T-helper 2 cell treated with Interferon-gamma antibody and Interleukin-4, amounts not matched to agents 5 μg/mL and 100 μg/mL, for 36 hours (primary cell): ENCODE results near the gene SNX7.

ENCODE experiments used
- DNase-seq: peaks from one replicate; pipeline ENCODE4 v3.0.0; 2021; ENCODE audit warnings: low spot score
- H3K27ac Mint-ChIP-seq: one replicate; pipeline ENCODE4 v1.8.0; 2021; ENCODE audit warnings: mild to moderate bottlenecking, mixed read lengths
- H3K27me3 Mint-ChIP-seq: one replicate; pipeline ENCODE4 v1.8.0; 2021; ENCODE audit warnings: low read depth, mixed read lengths
- H3K36me3 Mint-ChIP-seq: one replicate; pipeline ENCODE4 v1.8.0; 2021; ENCODE audit warnings: low read depth, mixed read lengths
- H3K4me1 Mint-ChIP-seq: one replicate; pipeline ENCODE4 v1.8.0; 2021; ENCODE audit warnings: low read depth, mixed read lengths
- H3K4me3 Mint-ChIP-seq: one replicate; pipeline ENCODE4 v1.8.0; 2022; ENCODE audit warnings: mild to moderate bottlenecking, moderate library complexity, mixed read lengths
- H3K9me3 Mint-ChIP-seq: one replicate; pipeline ENCODE4 v1.8.0; 2021; ENCODE audit warnings: mixed read lengths

Gene SNX7

DNA sequence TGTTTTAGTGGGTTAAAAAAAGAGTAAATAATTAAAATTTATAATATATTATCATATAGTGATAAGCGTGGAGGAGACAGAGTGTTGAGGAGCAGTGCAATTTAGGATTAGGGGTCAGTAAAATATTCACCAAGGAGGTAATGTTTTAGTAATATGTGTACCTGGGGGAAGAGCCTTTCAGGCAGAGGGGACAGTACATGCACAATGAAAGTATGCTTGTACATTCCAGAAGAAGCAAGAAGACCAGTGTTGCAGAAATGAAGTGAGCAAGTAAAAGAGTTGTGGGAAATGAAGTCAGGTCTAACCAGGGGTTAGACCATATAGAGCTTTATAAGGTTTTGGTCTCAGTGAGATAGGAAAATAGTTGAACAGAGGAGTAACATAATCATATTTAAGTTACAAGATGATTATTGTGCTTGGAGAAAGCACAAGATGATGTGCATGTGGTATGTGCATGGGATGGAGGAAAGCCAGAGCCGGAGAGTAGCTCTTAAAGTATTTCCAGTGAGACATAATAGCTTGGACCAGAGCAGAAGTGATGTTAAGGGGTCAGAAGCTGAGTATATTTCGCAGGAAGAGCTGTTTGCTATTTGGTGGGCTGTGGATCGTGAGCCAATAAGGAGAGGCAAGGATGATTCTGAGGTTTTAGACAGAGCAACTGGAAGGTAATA is 44.8 kb downstream of the SNX7 start:
- no peaks in the 10 kb centered on the region for H3K36me3 Mint-ChIP-seq
- H3K27me3 Mint-ChIP-seq = no peaks in the 10 kb centered on the region
- no peak overlapping the region for H3K27ac Mint-ChIP-seq
- no peak overlapping the region for H3K4me3 Mint-ChIP-seq
- H3K4me1 Mint-ChIP-seq = no peaks in the 10 kb centered on the region
- H3K9me3 Mint-ChIP-seq = no peaks in the 10 kb centered on the region
- no peak for DNase-seq

DNA sequence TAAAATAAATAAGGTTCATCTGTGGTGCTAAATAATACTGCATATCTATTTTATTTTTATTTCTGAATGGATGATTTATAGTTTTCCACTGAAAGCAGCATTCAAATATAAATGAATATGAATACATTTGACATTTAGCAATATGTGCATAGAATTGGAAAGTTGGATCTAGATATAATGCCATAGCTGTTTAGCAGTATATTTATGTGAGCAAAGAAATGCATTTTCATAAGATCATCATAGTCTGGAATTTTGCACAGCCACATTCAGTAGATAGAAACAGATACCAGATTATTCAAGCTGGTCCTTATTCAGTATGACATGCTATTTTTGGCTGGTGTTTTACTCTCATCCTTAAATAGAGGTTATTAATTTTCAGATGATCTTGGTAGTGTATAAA is 46.0 kb downstream of the SNX7 start:
- Mint-ChIP-seq H3K27me3 (no peaks in the 10 kb centered on the region), H3K4me3 (no peak overlapping the region), H3K9me3 (no peaks in the 10 kb centered on the region), H3K36me3 (no peaks in the 10 kb centered on the region), H3K27ac (no peak overlapping the region), H3K4me1 (no peaks in the 10 kb centered on the region)
- DNase-seq = no peak

DNA sequence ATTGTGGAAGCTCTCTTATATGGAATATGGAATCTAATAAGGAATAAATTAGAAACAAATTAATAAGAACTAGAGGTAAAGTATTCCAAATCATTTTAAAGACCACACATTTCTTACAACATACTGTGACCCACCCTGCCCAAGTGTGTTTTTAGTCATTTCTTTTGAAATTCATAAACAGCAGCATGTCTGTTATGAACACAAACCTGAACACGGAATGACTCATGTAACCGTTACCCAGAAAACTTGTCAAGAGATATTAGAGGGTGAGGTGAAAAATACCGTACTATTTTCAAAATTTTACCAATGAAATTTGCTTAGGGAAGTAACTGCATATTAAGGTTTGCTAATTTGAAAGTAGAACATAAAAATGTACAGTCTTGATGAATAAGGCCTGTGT is 48.4 kb downstream of the SNX7 start:
- H3K36me3 Mint-ChIP-seq = no peaks in the 10 kb centered on the region

DNA sequence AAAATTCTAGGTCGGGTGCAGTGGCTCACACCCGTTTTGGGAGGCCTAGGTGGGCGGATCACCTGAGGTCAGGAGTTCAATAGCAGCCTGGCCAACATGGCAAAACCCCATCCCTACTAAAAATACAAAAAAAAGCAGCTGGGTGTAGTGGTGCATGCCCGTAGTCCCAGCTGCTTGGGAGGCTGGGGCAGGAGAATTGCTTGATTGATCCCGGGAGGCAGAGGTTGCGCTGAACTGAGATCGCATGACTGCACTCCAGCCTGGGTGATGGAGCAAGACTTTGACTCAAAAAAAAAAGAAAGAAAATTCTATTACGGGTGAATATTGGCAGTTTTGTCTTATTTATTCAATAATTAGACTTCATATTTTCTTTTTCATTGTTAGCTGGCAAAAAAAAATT is 62.1 kb downstream of the SNX7 start:
- Mint-ChIP-seq H3K4me3 (no peak overlapping the region), H3K27ac (no peak overlapping the region), H3K4me1 (no peaks in the 10 kb centered on the region), H3K27me3 (no peaks in the 10 kb centered on the region), H3K9me3 (no peaks in the 10 kb centered on the region), H3K36me3 (no peaks in the 10 kb centered on the region)
- no peak for DNase-seq

More for the DNA sequence above, 48.4 kb downstream of the SNX7 start:
- Mint-ChIP-seq H3K9me3 (no peaks in the 10 kb centered on the region), H3K4me3 (no peak overlapping the region), H3K27me3 (no peaks in the 10 kb centered on the region), H3K4me1 (no peaks in the 10 kb centered on the region), H3K27ac (no peak overlapping the region)
- DNase-seq = no peak

DNA sequence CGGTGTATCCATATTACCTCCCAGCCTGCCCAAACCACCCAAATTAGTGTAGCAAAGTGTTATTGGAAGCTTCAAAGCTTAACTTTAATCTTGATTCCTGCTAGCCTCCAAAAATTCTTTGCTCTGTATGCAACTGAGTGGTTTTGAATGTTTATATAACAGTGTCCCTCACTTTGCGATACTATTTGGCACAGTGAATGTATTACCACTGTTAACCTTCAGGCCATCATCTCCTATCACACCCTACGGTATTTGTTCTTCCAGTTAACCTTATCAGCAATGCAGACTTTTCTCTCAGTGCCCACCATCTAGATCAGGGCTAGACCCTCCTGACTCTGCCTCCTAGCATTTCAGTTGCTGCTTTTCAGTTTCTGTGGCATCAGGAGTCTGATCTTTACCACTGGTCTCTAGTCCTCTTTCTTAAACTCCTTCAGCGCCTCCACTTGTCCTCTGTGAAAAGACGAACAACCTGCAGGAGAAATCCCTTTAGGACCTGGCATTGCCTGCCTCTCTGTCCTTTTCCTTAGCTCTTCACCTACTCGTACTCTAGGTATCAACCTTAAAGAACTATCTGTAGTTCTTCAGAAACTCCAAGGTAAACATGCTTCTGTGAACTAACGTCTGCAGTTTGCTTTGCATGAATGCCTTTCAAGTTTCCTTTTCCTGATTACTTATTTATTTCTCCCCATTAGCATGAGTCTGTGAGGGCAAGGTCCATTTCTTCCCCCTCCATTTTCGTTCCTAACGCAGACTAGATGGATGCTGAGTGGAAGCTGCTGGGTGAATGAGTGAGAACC is 71.7 kb downstream of the SNX7 start:
- DNase-seq = no peak
- Mint-ChIP-seq H3K4me1 (no peaks in the 10 kb centered on the region), H3K27ac (no peak overlapping the region), H3K9me3 (no peaks in the 10 kb centered on the region), H3K27me3 (no peaks in the 10 kb centered on the region), H3K36me3 (no peaks in the 10 kb centered on the region), H3K4me3 (no peak overlapping the region)

DNA sequence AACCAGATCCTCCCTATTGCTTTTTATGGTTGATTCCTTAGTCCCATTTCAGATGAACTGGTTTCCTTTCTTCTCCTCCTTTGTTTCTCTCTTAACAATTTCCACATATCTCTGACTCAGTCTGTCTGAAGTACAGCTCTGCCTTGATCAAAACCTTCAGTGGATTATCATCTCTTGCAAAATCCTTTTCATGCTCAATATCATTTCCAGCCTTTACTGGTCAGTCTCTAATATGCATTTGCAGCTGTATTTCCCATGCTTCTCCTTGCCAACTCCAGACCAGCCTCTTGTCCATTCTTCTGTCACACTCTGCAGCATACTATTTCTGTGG is 72.2 kb downstream of the SNX7 start:
- Mint-ChIP-seq H3K27me3 (no peaks in the 10 kb centered on the region), H3K4me3 (no peak overlapping the region), H3K36me3 (no peaks in the 10 kb centered on the region), H3K27ac (no peak overlapping the region), H3K9me3 (no peaks in the 10 kb centered on the region), H3K4me1 (no peaks in the 10 kb centered on the region)
- no peak for DNase-seq

DNA sequence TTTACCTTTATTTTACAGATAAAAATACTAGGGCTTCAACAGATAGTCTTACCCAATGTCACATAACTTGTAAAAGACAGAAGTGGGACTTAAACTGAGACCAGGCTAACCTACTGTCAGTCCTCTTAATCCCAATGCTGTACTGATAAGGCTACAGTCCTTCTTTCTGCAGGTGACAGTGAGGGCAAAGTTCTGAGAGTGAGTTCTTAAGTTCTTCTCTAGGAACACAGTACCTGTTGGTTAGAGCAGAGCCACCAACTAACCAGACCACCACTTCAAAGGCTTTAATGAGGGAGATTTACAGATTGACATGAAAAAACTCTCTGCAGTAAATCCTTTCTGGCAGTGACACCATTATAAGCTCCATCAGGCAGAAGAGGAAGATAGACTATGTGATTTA is 74.2 kb downstream of the SNX7 start:
- Mint-ChIP-seq H3K36me3 (no peaks in the 10 kb centered on the region), H3K4me3 (no peak overlapping the region), H3K27me3 (peaks cover 2% of the 10 kb centered on the region), H3K9me3 (no peaks in the 10 kb centered on the region), H3K27ac (no peak overlapping the region), H3K4me1 (no peaks in the 10 kb centered on the region)
- no peak for DNase-seq

DNA sequence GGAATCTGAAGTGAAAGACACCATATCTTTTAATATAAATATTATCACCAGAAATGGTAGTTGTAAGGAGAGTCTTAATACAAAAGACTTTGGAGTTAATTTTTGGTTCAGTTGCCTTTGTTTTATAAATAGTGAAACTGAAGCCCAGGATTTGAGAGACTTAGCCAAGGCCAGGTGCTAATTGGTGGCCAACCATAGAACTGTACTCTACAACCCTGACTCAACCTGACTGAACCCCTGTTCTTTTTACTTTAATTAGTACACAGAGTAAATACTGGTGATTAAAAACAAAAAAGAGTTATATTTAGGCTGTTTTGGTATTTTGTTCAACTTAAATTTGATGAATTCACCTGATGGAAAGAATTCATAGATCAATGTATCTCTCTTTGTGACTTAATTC is 76.3 kb downstream of the SNX7 start:
- Mint-ChIP-seq H3K4me1 (no peaks in the 10 kb centered on the region), H3K4me3 (no peak overlapping the region), H3K27ac (no peak overlapping the region), H3K9me3 (no peaks in the 10 kb centered on the region), H3K27me3 (peaks cover 2% of the 10 kb centered on the region), H3K36me3 (no peaks in the 10 kb centered on the region)
- no peak for DNase-seq

DNA sequence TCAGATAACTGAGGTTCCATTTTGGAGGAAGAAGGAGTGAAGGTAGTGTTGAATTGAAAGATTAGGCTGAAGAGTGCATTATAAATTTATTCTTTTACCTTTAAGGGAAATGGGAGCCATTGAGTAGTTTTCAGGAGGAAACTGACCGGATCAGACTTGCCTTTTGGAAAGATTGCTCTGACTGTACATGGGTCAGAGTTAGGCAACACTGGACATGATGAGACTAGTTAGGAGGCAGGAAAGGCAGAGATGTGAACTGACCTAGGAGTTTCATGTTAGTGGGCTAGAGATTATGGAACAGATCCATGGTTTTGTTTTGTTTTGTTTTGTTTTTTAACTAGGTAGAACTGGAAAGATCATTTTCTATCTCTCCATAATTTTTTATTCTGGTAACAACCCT is 78.2 kb downstream of the SNX7 start:
- no peaks in the 10 kb centered on the region for H3K9me3 Mint-ChIP-seq
- no peak overlapping the region for H3K4me3 Mint-ChIP-seq
- peaks cover 2% of the 10 kb centered on the region for H3K27me3 Mint-ChIP-seq
- H3K36me3 Mint-ChIP-seq = no peaks in the 10 kb centered on the region
- H3K4me1 Mint-ChIP-seq = no peaks in the 10 kb centered on the region
- no peak for DNase-seq
- H3K27ac Mint-ChIP-seq = no peak overlapping the region

DNA sequence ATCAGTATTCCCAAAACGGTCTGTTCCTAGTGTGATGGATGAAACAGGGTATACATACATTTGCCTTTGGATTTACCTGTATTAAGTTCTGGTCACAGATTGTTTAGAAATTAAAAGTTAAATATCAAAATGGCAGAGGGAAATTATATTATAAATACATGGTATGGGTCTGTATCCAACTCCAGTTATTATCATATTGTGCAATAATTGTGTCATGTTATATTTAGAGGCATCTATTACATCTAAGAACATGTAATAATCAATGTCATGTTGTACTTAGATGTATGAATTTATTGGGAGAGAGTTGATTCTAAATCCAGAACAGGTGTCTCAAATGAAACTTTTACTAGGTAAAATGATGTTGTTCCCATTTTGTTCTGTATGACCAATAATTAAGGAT is 79.6 kb downstream of the SNX7 start:
- H3K4me1 Mint-ChIP-seq = no peaks in the 10 kb centered on the region
- H3K36me3 Mint-ChIP-seq = no peaks in the 10 kb centered on the region
- no peak for DNase-seq
- H3K4me3 Mint-ChIP-seq = no peak overlapping the region
- no peak overlapping the region for H3K27ac Mint-ChIP-seq
- H3K9me3 Mint-ChIP-seq = no peaks in the 10 kb centered on the region
- H3K27me3 Mint-ChIP-seq = peaks cover 2% of the 10 kb centered on the region

DNA sequence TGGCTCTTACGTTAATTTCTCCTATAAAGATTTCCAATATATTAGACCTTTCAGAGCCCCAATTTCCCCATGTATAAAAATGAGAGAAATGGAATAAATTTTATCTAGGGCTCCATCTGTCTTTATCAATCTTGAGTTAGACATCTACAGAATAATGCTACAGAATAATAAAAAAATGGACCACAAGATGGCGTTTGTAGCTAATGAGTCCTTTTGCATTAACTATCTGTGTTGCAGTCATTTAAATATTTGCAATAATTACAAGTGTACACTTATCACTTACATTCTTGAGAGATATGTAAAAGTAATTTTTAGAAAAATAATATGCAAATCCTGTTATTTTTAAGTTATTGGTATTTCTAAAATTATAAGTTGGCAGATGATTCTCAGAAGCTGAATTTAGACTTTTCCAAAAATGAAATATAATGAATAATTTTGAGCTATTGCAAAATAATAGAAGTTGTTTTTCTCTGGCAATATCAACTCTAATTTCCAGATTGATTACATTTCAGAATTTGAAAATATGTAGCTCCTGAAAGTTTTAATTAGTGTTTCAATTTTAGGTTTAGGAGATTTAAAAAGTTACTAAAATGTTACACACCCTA is 87.7 kb downstream of the SNX7 start:
- no peak overlapping the region for H3K4me3 Mint-ChIP-seq
- H3K9me3 Mint-ChIP-seq = no peaks in the 10 kb centered on the region
- no peaks in the 10 kb centered on the region for H3K36me3 Mint-ChIP-seq
- H3K27ac Mint-ChIP-seq = no peak overlapping the region
- no peak for DNase-seq
- no peaks in the 10 kb centered on the region for H3K4me1 Mint-ChIP-seq
- peaks cover 7% of the 10 kb centered on the region for H3K27me3 Mint-ChIP-seq

DNA sequence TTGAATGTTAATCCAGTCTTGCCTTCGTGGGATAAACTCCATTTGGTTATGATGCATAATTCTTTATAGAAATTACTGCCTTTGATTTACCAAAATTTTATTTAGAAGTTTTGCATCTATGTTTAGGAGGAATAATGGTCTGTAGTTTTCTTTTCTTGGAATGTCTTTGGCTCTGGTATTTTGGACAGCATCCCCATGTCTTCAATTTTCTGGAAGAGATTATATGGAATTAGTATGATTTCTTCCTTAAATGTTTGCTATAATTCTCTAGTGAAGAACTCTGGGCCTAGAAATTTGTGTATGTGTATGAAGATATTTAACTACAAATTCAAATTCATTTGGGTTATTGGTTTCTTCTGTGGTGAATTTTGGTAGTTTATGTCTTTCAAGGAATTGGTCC is 92.7 kb downstream of the SNX7 start:
- Mint-ChIP-seq H3K4me1 (no peaks in the 10 kb centered on the region), H3K27me3 (peaks cover 6% of the 10 kb centered on the region), H3K4me3 (no peak overlapping the region), H3K9me3 (no peaks in the 10 kb centered on the region), H3K36me3 (no peaks in the 10 kb centered on the region), H3K27ac (no peak overlapping the region)
- DNase-seq = no peak

DNA sequence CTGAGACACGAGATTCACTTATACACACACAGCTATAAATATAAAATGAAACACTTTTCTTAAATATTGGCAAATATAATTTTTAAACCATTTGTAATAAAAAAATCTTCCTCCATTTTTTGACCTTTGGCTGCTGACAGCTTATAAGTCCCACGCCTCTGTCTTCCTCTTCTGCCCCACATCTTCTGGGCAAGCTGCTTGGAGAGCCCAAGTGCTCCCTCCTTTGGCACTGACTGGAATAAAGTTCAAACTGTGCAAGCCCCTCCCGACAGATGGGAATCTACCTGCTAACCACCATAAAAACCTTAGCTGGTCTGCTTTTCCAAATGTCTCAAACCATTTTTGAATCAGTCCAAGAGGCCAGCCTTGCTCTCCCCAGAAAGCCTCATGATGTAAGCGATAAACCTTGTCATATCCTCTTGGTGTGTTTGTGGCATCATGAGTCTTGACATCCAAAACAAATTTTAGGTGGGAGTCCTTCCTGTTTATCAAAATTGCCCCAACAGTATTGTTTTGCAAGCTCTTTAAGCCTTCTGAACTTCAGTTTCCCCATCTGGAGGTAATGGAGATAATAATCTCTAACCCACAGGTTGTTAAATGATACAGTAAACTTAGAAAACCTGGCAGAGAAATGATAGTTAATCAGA is 99.8 kb downstream of the SNX7 start:
- Mint-ChIP-seq H3K9me3 (no peaks in the 10 kb centered on the region), H3K27me3 (no peaks in the 10 kb centered on the region), H3K4me3 (no peak overlapping the region), H3K36me3 (no peaks in the 10 kb centered on the region), H3K27ac (no peak overlapping the region), H3K4me1 (no peaks in the 10 kb centered on the region)
- DNase-seq = no peak

DNA sequence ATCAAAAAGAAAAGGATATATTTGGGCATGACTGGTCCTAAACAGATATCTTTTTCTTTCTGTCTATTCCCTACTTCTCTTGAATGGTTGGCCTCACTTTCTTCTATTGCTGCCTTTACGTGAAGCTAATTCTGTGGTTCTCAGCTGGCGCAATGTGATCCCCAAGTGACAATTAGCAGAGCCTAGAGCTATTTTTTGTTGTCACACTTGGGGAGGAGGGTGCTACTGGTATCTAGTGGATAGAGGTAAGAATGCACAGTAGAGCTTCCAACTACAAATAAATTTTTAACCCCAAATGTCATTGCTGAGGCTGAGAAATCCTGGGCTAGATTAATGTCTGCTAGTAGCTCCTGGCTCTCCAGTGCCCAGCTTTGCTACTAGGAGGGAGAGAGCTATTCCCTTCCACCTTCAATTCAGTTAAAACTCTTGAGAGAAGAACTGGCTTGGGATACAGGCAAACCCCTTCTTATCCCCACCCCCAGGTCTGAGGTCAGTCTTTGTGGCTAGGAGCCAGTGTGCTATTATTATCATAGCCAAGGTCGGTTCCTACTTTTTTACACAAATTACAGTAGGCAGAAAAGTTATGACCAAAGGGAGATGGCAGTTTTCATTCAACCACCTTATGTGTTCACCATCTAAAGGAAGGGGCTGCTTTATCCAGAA is 102.1 kb downstream of the SNX7 start:
- Mint-ChIP-seq H3K36me3 (no peaks in the 10 kb centered on the region), H3K27ac (no peak overlapping the region), H3K9me3 (no peaks in the 10 kb centered on the region), H3K27me3 (no peaks in the 10 kb centered on the region), H3K4me1 (no peaks in the 10 kb centered on the region), H3K4me3 (no peak overlapping the region)
- no peak for DNase-seq
